ENCODE results near the gene PHB1. TPM values are rescaled to one million over a fixed set of nuclear protein-coding genes. Genes with fewer than 3 reads are reported as not detected.

Gene PHB1
- total and polyA plus RNA-seq, 2 experiments from 2014 or later, result 194 to 211 TPM

DNA sequence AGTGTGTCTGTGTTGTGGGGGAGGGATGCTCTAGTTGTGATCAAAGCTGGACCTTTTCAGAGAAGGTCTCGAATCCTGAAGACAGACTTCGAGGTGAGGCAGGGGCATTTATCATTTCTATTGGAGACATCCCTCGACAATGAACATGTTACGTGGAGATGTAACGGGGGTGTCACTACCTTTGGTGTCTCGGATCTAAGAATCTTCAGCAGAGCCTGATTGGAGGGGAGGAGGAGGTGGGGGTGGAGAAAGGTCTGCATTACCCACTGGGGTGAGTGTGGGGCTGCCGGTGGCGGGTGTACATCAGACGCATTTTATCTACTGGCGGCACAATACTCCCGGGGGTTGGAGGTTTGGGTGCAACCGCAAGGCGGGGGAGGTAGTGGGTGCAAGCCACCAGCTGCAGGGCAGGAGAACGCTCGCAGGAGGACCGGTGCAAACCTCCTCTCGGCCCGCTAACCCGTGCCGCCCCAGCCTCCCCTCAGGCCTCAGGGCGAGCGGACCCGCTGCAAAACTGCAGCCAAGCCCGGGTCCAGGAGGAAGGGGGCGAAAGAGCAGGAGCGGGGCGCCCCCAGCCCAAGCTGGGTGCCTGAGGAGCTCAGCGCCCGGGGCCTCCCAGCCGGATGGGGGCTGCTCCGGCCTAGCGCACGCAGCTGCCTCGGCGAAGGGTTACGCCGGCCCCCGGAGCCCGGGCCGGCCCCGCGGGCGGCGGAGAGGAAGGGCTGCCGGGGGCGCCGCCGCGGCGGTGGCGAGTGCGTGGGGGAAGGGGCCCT, 53.4 kb downstream of the PHB1 start:
- H3K36me3 ChIP-seq (ENCODE audit: insufficient read depth), result no peaks in the 10 kb centered on the region
- H3K4me1 ChIP-seq (ENCODE audit: insufficient read depth), result peaks cover 38% of the 10 kb centered on the region
- Mint-ChIP-seq H3K36me3 (ENCODE audit: low read depth) (no peaks in the 10 kb centered on the region; the same call in 2 of the 3 replicates), H3K4me1 (peaks cover 42% of the 10 kb centered on the region), H3K27me3 (ENCODE audit: insufficient read depth, low read depth, poor library complexity) (peaks cover 7% of the 10 kb centered on the region), H3K9me3 (no peaks in the 10 kb centered on the region; the same call in 2 of the 3 replicates), H3K27ac (peak overlapping the region; percentile 78), H3K4me3 (peak overlapping the region; percentile 89)
- 0 out of 2 replicates have a peak overlapping the region, but pooled peaks have one; percentile 61 for H3K27ac ChIP-seq (ENCODE audit: low read depth)
- peak overlapping the region; percentile 90 for H2AFZ ChIP-seq
- H3K4me3 ChIP-seq, result peak overlapping the region; percentile 93
- H3F3A ChIP-seq (replicated peaks; ENCODE audit: low read depth), result no peaks in the 10 kb centered on the region
- TF ChIP-seq POLR2AphosphoS5 (IDR thresholded peaks at IDR 0.05; ENCODE audit: low read depth) (0 out of 2 replicates have a peak, but pooled peaks have one; percentile 29), STAT1 (IDR thresholded peaks at IDR 0.05; ENCODE audit: unreplicated experiment) (no peak)
- ATAC-seq (peak; percentile 26), DNase-seq (ENCODE audit: low spot score) (peak; percentile 59)
- no peaks in the 10 kb centered on the region for H3K27me3 ChIP-seq (ENCODE audit: insufficient read depth)
- peak overlapping the region; percentile 91 for H3K4me2 ChIP-seq
- H3K9me2 ChIP-seq (ENCODE audit: insufficient read depth), result no peaks in the 10 kb centered on the region
- peaks cover 48% of the 10 kb centered on the region for H3K79me2 ChIP-seq (replicated peaks; ENCODE audit: insufficient read depth)
- H4K20me1 ChIP-seq (replicated peaks; ENCODE audit: insufficient read depth), result peaks cover 12% of the 10 kb centered on the region; the same call in 1 of the 2 replicates

DNA sequence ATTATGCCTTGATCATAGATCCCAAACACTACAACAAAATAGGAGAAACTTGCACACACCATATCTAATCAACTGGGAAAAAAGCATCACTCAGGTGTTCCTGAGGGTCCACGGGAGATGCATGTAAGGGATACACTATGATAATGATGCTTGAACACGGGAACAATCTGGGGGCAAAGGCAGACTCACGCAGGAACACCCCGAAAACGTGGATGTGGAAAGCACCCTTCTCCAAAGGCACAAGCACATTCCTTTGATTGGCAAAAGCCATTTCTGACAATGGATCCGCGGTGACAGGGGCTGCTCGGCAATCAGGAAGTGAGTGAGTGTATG, 53.9 kb downstream of the PHB1 start:
- Mint-ChIP-seq H3K4me3 (peak overlapping the region; percentile 89), H3K27me3 (ENCODE audit: insufficient read depth, low read depth, poor library complexity) (peaks cover 7% of the 10 kb centered on the region), H3K9me3 (no peaks in the 10 kb centered on the region; the same call in 2 of the 3 replicates), H3K36me3 (ENCODE audit: low read depth) (no peaks in the 10 kb centered on the region; the same call in 2 of the 3 replicates), H3K27ac (peak overlapping the region; percentile 78), H3K4me1 (peaks cover 41% of the 10 kb centered on the region)
- H3K27me3 ChIP-seq (ENCODE audit: insufficient read depth), result no peaks in the 10 kb centered on the region
- no peak overlapping the region for H3K27ac ChIP-seq (ENCODE audit: low read depth)
- H2AFZ ChIP-seq, result no peak overlapping the region
- peak overlapping the region; percentile 93 for H3K4me3 ChIP-seq
- DNase-seq (ENCODE audit: low spot score) (no peak), ATAC-seq (peak; percentile 8)
- H3K4me2 ChIP-seq, result peak overlapping the region; percentile 91
- peaks cover 54% of the 10 kb centered on the region for H3K79me2 ChIP-seq (replicated peaks; ENCODE audit: insufficient read depth)
- H3K4me1 ChIP-seq (ENCODE audit: insufficient read depth), result peaks cover 38% of the 10 kb centered on the region
- H3K9me2 ChIP-seq (ENCODE audit: insufficient read depth), result no peaks in the 10 kb centered on the region
- no peaks in the 10 kb centered on the region for H3K36me3 ChIP-seq (ENCODE audit: insufficient read depth)
- peaks cover 12% of the 10 kb centered on the region for H4K20me1 ChIP-seq (replicated peaks; ENCODE audit: insufficient read depth)
- no peaks in the 10 kb centered on the region for H3F3A ChIP-seq (replicated peaks; ENCODE audit: low read depth)
- TF ChIP-seq CTCF (conservative IDR thresholded peaks at IDR 0.05; ENCODE audit: low read depth in 2 of 2) (no peak), CREB1 (CRISPR knock-in tag; IDR thresholded peaks at IDR 0.05; ENCODE audit: low read depth) (no peak), JUNB (IDR thresholded peaks at IDR 0.05; ENCODE audit: unreplicated experiment) (no peak), REST (IDR thresholded peaks at IDR 0.05; ENCODE audit: unreplicated experiment) (no peak), ETS1 (IDR thresholded peaks at IDR 0.05) (no peak), STAT1 (IDR thresholded peaks at IDR 0.05; ENCODE audit: unreplicated experiment) (no peak), EZH2 (IDR thresholded peaks at IDR 0.05; ENCODE audit: low read depth, unreplicated experiment) (no peak), POLR2AphosphoS5 (IDR thresholded peaks at IDR 0.05; ENCODE audit: low read depth) (no peak), ZNF331 (CRISPR knock-in tag; IDR thresholded peaks at IDR 0.05; ENCODE audit: low read depth) (no peak), NANOG (IDR thresholded peaks at IDR 0.05; ENCODE audit: borderline replicate concordance) (no peak), EZH2phosphoT487 (IDR thresholded peaks at IDR 0.05; ENCODE audit: unreplicated experiment) (no peak)

Data from GM23338 (cell line).